DOHH2 (cell line): ENCODE measurements around the gene GTF2A1.

Experiments used
- EZH2phosphoT487 ChIP-seq: fragments of 200-600 bp; sonication (generic); IDR thresholded peaks from 2 replicates; pipeline ENCODE4 v1.6.1; 2017; ENCODE audit warnings: borderline replicate concordance, mild to moderate bottlenecking, antibody characterized with exemption, low read length, moderate library complexity, mixed read lengths
- TF ChIP-seq, protein P1 (sequence below): fragments of 200-600 bp; sonication (generic); IDR thresholded peaks from one replicate; pipeline ENCODE4 v1.5.1; 2014; ENCODE audit warnings: antibody characterized with exemption, mild to moderate bottlenecking, low read depth, low read length; ENCODE audit not compliant: poor library complexity, severe bottlenecking

DNA sequence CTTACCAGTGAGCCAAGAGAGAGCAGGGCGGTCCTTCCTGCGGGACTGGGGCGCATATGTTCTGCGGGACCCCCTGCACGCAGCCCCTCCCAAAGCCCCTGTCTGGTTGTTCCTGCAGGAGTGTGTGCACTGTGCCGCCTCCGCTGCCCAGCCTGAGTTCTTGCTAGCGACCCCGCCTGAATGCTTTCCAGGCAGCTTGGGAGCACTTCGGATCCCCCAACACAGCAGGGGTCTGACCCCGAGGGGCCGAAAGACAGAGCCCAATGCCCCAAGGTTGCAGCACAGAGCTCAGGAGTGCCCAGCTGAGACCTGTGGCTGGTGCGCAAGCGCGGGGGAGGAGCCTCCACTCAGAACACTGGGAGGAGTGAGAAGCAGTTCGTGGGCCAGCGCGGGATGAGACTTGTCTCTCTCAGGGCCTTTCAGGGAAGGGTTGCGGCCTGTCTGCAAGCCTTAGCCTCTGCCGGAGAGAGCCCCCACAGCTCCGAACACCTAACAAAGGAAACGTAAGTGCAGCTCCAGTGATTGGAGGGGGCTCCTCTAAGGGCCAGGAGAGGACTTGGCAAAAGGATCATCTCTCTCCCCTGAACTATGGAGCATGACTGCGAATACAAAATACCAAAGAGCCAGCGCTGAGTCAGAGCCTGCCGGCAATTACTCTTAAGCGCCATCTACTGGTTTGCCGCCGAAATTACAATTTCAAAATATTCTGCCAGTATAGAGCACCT lies 50.5 kb downstream of the GTF2A1 start:
- TF ChIP-seq, protein P1, sequence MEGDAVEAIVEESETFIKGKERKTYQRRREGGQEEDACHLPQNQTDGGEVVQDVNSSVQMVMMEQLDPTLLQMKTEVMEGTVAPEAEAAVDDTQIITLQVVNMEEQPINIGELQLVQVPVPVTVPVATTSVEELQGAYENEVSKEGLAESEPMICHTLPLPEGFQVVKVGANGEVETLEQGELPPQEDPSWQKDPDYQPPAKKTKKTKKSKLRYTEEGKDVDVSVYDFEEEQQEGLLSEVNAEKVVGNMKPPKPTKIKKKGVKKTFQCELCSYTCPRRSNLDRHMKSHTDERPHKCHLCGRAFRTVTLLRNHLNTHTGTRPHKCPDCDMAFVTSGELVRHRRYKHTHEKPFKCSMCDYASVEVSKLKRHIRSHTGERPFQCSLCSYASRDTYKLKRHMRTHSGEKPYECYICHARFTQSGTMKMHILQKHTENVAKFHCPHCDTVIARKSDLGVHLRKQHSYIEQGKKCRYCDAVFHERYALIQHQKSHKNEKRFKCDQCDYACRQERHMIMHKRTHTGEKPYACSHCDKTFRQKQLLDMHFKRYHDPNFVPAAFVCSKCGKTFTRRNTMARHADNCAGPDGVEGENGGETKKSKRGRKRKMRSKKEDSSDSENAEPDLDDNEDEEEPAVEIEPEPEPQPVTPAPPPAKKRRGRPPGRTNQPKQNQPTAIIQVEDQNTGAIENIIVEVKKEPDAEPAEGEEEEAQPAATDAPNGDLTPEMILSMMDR = peak; percentile 91
- no peak for TF ChIP-seq EZH2phosphoT487
